OCI-LY1 (cell line): ENCODE results near the gene TSPAN12.

Experiments
- H2AFZ ChIP-seq: fragments of 200-600 bp; sonication (generic), shearing (Covaris generic); 2 replicates; pipeline ENCODE4 v1.6.0; 2014; ENCODE audit warnings: antibody characterized with exemption, mild to moderate bottlenecking, low read length
- H3F3A ChIP-seq: fragments of 200-600 bp; sonication (generic), shearing (Covaris generic); 2 replicates; pipeline ENCODE4 v1.6.0; 2014; ENCODE audit warnings: mild to moderate bottlenecking, antibody characterized with exemption, low read length, moderate library complexity; ENCODE audit not compliant: insufficient read depth
- H3K27ac ChIP-seq: fragments of 200-600 bp; sonication (generic); 2 replicates; pipeline ENCODE4 v1.5.1; 2014; ENCODE audit warnings: low read length, mixed run types, mild to moderate bottlenecking, low read depth; ENCODE audit not compliant: poor library complexity, severe bottlenecking
- H3K27me3 ChIP-seq: fragments of 200-600 bp; sonication (generic); 2 replicates; pipeline ENCODE4 v1.6.0; 2014; ENCODE audit warnings: antibody characterized with exemption, mild to moderate bottlenecking, low read length, moderate library complexity; ENCODE audit not compliant: insufficient read depth
- H3K36me3 ChIP-seq: fragments of 200-600 bp; sonication (generic); 2 replicates; pipeline ENCODE4 v1.6.1; 2014; ENCODE audit warnings: mild to moderate bottlenecking, antibody characterized with exemption, low read length, moderate library complexity, mixed read lengths; ENCODE audit not compliant: insufficient read depth
- H3K4me1 ChIP-seq: fragments of 200-600 bp; sonication (generic); 2 replicates; pipeline ENCODE4 v1.5.1; 2014; ENCODE audit warnings: mild to moderate bottlenecking, low read length, moderate library complexity; ENCODE audit not compliant: insufficient read depth, severe bottlenecking
- H3K4me2 ChIP-seq: fragments of 200-600 bp; sonication (generic), shearing (Covaris generic); 2 replicates; pipeline ENCODE4 v1.6.1; 2014; ENCODE audit warnings: low read length
- H3K4me3 ChIP-seq: fragments of 200-600 bp; sonication (generic); 2 replicates; pipeline ENCODE4 v1.5.1; 2014; ENCODE audit warnings: low read length, low read depth, mild to moderate bottlenecking, mixed read lengths; ENCODE audit not compliant: poor library complexity, severe bottlenecking
- H3K79me2 ChIP-seq: fragments of 200-600 bp; shearing (Covaris generic); 2 replicates; pipeline ENCODE4 v1.6.1; 2016; ENCODE audit warnings: mixed run types, low read length, mixed read lengths; ENCODE audit not compliant: insufficient read depth
- H3K9ac ChIP-seq: fragments of 200-600 bp; sonication (generic), shearing (Covaris generic); 2 replicates; pipeline ENCODE4 v1.6.1; 2014; ENCODE audit warnings: mild to moderate bottlenecking, low read length, mixed read lengths
- H3K9me2 ChIP-seq: fragments of 200-600 bp; sonication (generic), shearing (Covaris generic); 2 replicates; pipeline ENCODE4 v1.6.1; 2014; ENCODE audit warnings: low read depth, mild to moderate bottlenecking, low read length, mixed read lengths
- H3K9me3 ChIP-seq: fragments of 200-600 bp; shearing (Covaris generic); 2 replicates; pipeline ENCODE4 v1.6.1; 2014; ENCODE audit warnings: low read length, mixed read lengths
- H4K20me1 ChIP-seq: fragments of 200-600 bp; sonication (generic), shearing (Covaris generic); 2 replicates; pipeline ENCODE4 v1.6.0; 2016; ENCODE audit warnings: mild to moderate bottlenecking, low read length; ENCODE audit not compliant: insufficient read depth
- CTCF ChIP-seq: fragments of 200-600 bp; sonication (generic), shearing (Covaris generic); IDR thresholded peaks from 2 replicates; pipeline ENCODE4 v1.5.1; 2017; ENCODE audit warnings: mild to moderate bottlenecking, antibody characterized with exemption, low read length, moderate library complexity, mixed read lengths
- EZH2 ChIP-seq: fragments of 200-600 bp; sonication (generic), shearing (Covaris generic); IDR thresholded peaks from 2 replicates; pipeline ENCODE4 v1.8.0; 2017; ENCODE audit warnings: borderline replicate concordance, mixed run types, mild to moderate bottlenecking, antibody characterized with exemption, low read length, moderate library complexity, mixed read lengths

TSPAN12 gene

GRCh38 chr7:120862987-120863590, 5.1 kb upstream of the TSPAN12 start:
- H3K9me3 ChIP-seq, result no peaks in the 10 kb centered on the region
- H3K27ac ChIP-seq, result no peak overlapping the region
- no peak overlapping the region for H2AFZ ChIP-seq

GRCh38 chr7:120860156-120860555, 2.2 kb upstream of the TSPAN12 start:
- Histone ChIP-seq H3K4me2 (no peak overlapping the region), H3K9ac (no peak overlapping the region), H4K20me1 (no peaks in the 10 kb centered on the region), H3K79me2 (no peaks in the 10 kb centered on the region), H3F3A (no peaks in the 10 kb centered on the region), H3K9me2 (no peaks in the 10 kb centered on the region), H3K27ac (no peak overlapping the region), H3K4me3 (no peak overlapping the region), H3K9me3 (no peaks in the 10 kb centered on the region), H3K36me3 (no peaks in the 10 kb centered on the region), H2AFZ (no peak overlapping the region), H3K4me1 (peaks cover 11% of the 10 kb centered on the region), H3K27me3 (no peaks in the 10 kb centered on the region)
- no peak for TF ChIP-seq EZH2
- TF ChIP-seq CTCF, result no peak

More at GRCh38 chr7:120862987-120863590, 5.1 kb upstream of the TSPAN12 start:
- Histone ChIP-seq H4K20me1 (no peaks in the 10 kb centered on the region), H3F3A (no peaks in the 10 kb centered on the region), H3K27me3 (no peaks in the 10 kb centered on the region), H3K36me3 (no peaks in the 10 kb centered on the region), H3K9me2 (no peaks in the 10 kb centered on the region), H3K4me1 (peaks cover 2% of the 10 kb centered on the region), H3K79me2 (no peaks in the 10 kb centered on the region), H3K4me2 (no peak overlapping the region), H3K9ac (no peak overlapping the region), H3K4me3 (no peak overlapping the region)
- no peak for TF ChIP-seq CTCF
- no peak for TF ChIP-seq EZH2

GRCh38 chr7:120859459-120859858, 1.5 kb upstream of the TSPAN12 start:
- Histone ChIP-seq H3K4me3 (no peak overlapping the region), H3K9ac (no peak overlapping the region), H3K9me2 (no peaks in the 10 kb centered on the region), H2AFZ (no peak overlapping the region), H3K4me1 (peaks cover 11% of the 10 kb centered on the region), H3F3A (no peaks in the 10 kb centered on the region), H3K9me3 (no peaks in the 10 kb centered on the region), H3K27me3 (no peaks in the 10 kb centered on the region), H4K20me1 (no peaks in the 10 kb centered on the region), H3K36me3 (no peaks in the 10 kb centered on the region), H3K4me2 (no peak overlapping the region), H3K27ac (no peak overlapping the region), H3K79me2 (no peaks in the 10 kb centered on the region)
- no peak for TF ChIP-seq EZH2
- TF ChIP-seq CTCF, result no peak
